ENCODE results near the gene FAM227B.
"Not testable (repeated sequence)": the region's sequence is repeated elsewhere in the genome, so short reads cannot be mapped to it uniquely, and the experiment has no call there.

Gene FAM227B

GRCh38 chr15:49361370-49361769, 259.2 kb downstream of the FAM227B start:
- DNase-seq: no peak

GRCh38 chr15:49354439-49354838, 266.2 kb downstream of the FAM227B start:
- DNase-seq: not testable (repeated sequence)

- no peak for DNase-seq
These were observed 277.1 kb downstream of the FAM227B start for GRCh38 chr15:49343546-49343945.

GRCh38 chr15:49339656-49340055, 281.0 kb downstream of the FAM227B start:
- DNase-seq: no peak

- no peak for DNase-seq
These were observed 288.7 kb downstream of the FAM227B start for GRCh38 chr15:49331951-49332350.

- no peak for DNase-seq
These were observed 289.2 kb downstream of the FAM227B start for GRCh38 chr15:49331442-49331841.

- no peak for DNase-seq
These were observed 290.5 kb downstream of the FAM227B start for GRCh38 chr15:49330166-49330565.

- DNase-seq: no peak
These were observed 291.7 kb downstream of the FAM227B start for GRCh38 chr15:49328941-49329340.

GRCh38 chr15:49327927-49328326, 292.7 kb downstream of the FAM227B start:
- DNase-seq: no peak

- no peak for DNase-seq
These were observed 297.4 kb downstream of the FAM227B start for GRCh38 chr15:49323207-49323606.

GRCh38 chr15:49320351-49320750, 300.3 kb downstream of the FAM227B start:
- DNase-seq: no peak

GRCh38 chr15:49315391-49315823, 305.2 kb downstream of the FAM227B start:
- DNase-seq: no peak

- no peak for DNase-seq
These were observed 305.9 kb downstream of the FAM227B start for GRCh38 chr15:49314716-49315115.

GRCh38 chr15:49313650-49314049, 307.0 kb downstream of the FAM227B start:
- DNase-seq: no peak

GRCh38 chr15:49309889-49310288, 310.7 kb downstream of the FAM227B start:
- no peak for DNase-seq

GRCh38 chr15:49308686-49309085, 311.9 kb downstream of the FAM227B start:
- no peak for DNase-seq

GRCh38 chr15:49306551-49306950, 314.1 kb downstream of the FAM227B start:
- no peak for DNase-seq

GRCh38 chr15:49303003-49303402, 317.6 kb downstream of the FAM227B start:
- DNase-seq: no peak

- no peak for DNase-seq
These were observed 319.1 kb downstream of the FAM227B start for GRCh38 chr15:49301562-49301961.

- no peak for DNase-seq
These were observed 319.8 kb downstream of the FAM227B start for GRCh38 chr15:49300856-49301255.

- DNase-seq: no peak
These were observed 323.0 kb downstream of the FAM227B start for GRCh38 chr15:49297584-49297983.

- DNase-seq: no peak
These were observed 324.4 kb downstream of the FAM227B start for GRCh38 chr15:49296258-49296657.

- DNase-seq: no peak
These were observed 326.7 kb downstream of the FAM227B start for GRCh38 chr15:49293941-49294340.

GRCh38 chr15:49290191-49290590, 330.4 kb downstream of the FAM227B start:
- no peak for DNase-seq

- DNase-seq: no peak
These were observed 332.2 kb downstream of the FAM227B start for GRCh38 chr15:49288391-49288790.

GRCh38 chr15:49287481-49287880, 333.1 kb downstream of the FAM227B start:
- DNase-seq: no peak

All from COR-L47 (cell line).